M059J (cell line): Measurements from ENCODE around the gene MYEOV. TPM values are rescaled to one million over a fixed set of nuclear protein-coding genes. Genes with fewer than 3 reads are reported as not detected.

Experiments used
- DNase-seq: peaks from one replicate; pipeline ENCODE4 v3.0.0-alpha.2; 2012; ENCODE audit warnings: low read depth
- total RNA-seq: library from RNA; depleted of rRNA; stranded (reverse); fragments of >200 nt; shearing (Covaris generic); gene quantifications from 2 replicates; pipeline ENCODE4 v1.2.3, GENCODE V29; 2014

The MYEOV gene
- total RNA-seq, 1 experiment from 2014 or later = 2.7 TPM

DNA sequence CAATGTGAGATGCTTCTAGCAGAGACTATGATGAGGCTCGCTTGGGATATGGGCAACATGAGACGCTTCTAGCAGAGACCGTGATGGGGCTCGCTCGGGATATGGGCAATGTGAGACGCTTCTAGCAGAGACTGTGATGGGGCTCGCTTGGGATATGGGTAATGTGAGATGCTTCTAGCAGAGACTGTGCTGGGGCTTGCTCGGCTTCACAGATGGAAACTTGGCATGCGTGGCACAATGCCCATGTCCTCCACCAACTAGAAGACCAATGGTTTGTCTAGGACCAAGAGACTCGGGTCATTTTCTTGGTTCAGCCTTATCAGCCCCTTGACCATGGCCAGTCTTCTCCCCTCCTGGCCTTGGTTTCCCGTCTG lies 7.1 kb downstream of the MYEOV start:
- DNase-seq = no peak

- peak; percentile 99 for DNase-seq
Measured at GRCh38 chr11:69301455-69302401, 7.8 kb downstream of the MYEOV start.

DNA sequence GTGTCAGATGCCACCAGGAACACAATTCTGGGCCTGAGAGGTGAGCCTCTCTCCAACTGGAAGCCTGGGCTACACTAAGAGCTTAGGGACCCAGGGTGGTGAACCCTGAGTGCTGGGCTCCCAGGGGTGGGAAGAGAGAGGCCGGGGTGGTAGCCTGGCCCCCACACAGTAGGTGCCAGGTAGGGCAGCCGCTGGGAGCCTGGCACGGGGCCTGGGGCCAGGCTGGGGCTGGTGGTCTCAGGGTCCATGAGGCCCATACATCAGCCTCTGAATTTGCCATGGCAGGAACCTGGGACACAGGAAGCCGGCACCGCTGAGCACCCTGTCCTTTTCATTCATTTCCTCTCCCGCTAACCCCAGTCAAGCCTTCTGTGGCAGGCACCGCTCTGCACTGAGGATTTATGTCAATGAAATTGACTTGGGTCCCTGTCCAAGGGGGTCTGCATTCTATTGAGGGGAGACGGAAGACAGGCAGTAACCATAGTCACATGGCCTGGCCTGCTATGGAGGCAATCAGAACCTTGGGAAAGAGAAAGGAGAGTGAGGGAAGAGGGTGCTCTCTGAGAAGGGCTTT lies 8.6 kb downstream of the MYEOV start:
- no peak for DNase-seq

- DNase-seq = no peak
Measured at GRCh38 chr11:69303427-69303826, 9.5 kb downstream of the MYEOV start.

DNA sequence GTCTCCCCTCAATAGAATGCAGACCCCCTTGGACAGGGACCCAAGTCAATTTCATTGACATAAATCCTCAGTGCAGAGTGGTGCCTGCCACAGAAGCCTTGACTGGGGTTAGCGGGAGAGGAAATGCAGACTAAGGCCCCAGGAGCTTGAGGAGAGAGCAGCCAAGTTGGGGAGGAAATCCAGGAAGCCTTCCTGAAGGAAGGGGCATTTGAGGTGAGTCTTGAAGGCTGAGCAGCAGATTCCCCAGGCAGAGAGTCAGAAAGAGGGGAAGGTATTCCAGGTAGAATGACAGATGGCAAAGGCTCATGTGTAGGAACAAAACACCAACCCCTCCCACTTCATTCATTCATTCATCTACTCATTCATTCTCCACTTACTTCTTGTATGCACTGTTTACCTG lies 10.3 kb downstream of the MYEOV start:
- DNase-seq = no peak

DNA sequence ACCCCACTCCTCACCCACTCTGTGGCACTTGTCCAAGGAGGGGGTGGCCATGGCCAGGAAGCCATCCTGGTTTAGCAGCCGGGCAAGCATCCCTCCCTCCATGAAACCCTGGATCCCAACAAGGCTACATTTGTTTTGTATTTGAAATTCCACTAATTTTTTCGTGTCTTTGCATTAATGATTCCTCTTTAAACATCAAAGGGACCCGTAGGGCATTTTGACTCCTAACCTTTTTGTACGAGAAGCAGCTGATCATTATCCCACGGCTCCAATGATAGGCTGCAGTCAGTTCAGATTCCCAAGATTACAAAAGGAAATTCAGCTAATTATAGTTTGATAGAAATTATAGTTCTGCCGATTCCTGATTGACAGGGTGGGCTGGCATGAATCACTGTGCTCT lies 10.7 kb downstream of the MYEOV start:
- DNase-seq = no peak

- peak; percentile 43 for DNase-seq
Measured at GRCh38 chr11:69305885-69306540, 12.1 kb downstream of the MYEOV start.

DNA sequence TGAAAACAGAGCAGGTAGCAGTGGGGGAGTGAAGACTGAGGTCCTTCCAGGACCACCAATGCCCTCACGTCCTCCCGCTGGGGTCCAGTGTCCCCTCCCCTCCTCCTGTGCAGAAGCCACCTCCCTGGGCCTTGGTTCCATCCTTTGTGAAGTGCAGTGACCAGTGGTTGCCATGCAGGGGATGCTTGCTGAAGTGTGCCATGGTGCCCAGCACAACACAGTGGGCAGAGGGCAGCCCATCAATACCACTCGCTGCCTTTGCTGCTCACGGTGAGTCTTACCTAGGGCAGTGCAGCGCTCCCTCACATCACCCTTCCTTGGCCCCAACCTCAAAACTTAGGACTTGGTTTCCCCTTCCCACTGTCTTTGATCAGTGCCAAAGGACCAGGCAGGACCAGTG lies 12.9 kb downstream of the MYEOV start:
- no peak for DNase-seq

DNA sequence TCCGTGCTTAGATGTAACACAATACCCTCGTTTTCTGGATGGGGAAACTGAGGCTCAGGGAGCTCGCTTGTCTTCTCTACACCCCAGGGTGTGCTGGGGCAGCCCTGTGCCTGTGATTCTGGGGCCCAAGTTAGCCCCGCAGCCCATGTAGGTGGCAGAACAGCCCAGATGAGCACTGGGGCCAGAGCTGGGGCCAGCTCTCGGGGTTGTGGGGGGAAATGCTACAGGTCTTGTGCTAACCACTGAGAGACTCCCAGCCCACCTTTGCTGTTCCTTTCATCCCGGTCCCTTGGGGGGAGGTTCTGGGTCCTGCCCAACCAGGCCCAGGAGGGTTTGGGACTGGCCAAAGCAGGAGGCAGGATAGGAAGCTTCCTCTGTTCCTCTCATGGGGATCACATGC lies 13.5 kb downstream of the MYEOV start:
- DNase-seq = no peak

- DNase-seq = no peak
Measured at GRCh38 chr11:69307871-69308431, 14.0 kb downstream of the MYEOV start.

- DNase-seq = no peak
Measured at GRCh38 chr11:69308491-69308911, 14.5 kb downstream of the MYEOV start.

DNA sequence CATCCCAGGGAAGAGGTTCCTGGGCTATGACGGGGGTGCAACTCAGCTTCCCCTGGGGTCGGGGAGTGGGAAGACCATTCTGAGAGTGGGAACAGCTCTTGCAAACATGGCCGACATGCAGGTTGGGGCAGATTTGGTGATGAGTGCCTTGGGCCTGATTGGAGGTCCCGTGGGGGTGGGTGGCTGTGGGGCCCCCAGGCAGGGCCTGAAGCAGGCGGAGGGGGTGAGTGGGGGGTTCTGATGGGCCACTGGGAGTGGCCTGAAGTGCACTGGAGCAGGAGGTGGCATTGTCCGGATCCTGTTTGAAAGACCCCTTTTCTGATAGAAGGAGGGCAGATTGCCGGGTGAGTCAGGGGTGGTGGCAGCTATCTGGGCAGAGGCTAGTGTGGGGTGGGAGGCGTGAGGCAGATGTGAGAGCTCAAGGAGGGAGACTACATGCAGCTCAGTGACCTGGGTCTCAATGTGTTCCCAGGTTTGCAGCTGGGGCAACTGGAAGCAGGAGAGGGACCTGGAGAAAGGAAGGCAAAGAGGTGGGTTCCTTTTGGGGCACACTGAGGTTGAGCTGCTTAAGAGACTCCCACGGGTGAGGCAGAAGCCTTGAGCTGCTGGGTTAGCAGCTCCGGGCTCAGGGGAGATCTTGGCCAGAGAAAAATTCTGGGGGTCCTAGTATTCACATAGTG lies 15.1 kb downstream of the MYEOV start:
- DNase-seq = no peak

- DNase-seq = no peak
Measured at GRCh38 chr11:69309631-69310280, 15.8 kb downstream of the MYEOV start.

GRCh38 chr11:69310351-69310750 lies 16.4 kb downstream of the MYEOV start:
- no peak for DNase-seq

GRCh38 chr11:69310934-69311766 lies 17.2 kb downstream of the MYEOV start:
- no peak for DNase-seq

- peak; percentile 45 for DNase-seq
Measured at GRCh38 chr11:69311767-69312385, 17.9 kb downstream of the MYEOV start.

- no peak for DNase-seq
Measured at GRCh38 chr11:69312453-69313404, 18.8 kb downstream of the MYEOV start.

GRCh38 chr11:69313992-69314391 lies 20.0 kb downstream of the MYEOV start:
- DNase-seq = no peak

DNA sequence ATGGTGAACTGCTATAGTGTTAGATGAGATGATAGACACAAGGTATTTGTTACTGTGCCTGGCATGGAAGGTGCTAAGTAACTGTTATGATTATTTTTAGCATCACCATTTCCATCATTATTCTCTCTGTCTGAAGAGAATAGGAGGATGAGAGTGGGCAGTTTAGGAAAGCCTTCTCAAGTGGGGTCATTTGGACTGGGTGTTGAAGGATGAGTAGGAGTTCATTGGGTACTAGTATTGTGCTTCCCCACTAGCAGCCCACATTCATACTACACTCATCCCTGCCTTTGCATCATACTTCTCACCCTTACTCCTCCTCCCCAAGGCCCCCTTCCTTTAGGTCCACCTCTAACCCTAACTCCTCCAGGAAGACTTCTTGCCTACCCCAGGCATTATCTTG lies 20.6 kb downstream of the MYEOV start:
- no peak for DNase-seq
